Thoracic aorta (tissue), 2 donors: Measurements from ENCODE around the gene TEF. TPM values are rescaled to one million over a fixed set of nuclear protein-coding genes. Genes with fewer than 3 reads are reported as not detected.

Experiments used
- ATAC-seq: fragments of 150-250 bp; one replicate; pipeline ENCODE4 v1.8.0; 2017; ENCODE audit warnings: low read depth; ENCODE audit not compliant: insufficient number of reproducible peaks, low FRiP score
- DNase-seq: peaks from one replicate; pipeline ENCODE4 v3.0.0-alpha.2; 2020; ENCODE audit warnings: low spot score
- H3K27ac ChIP-seq, 2 donors: fragments of 200-600 bp; sonication (generic); 1 replicate in 1 of 2; 2 replicates in 1 of 2; pipeline ENCODE4 v1.5.1; 2016; ENCODE audit warnings: mild to moderate bottlenecking in 2 of 2, moderate library complexity in 2 of 2
- H3K27me3 ChIP-seq: fragments of 200-600 bp; sonication (generic); replicated peaks from 2 replicates; pipeline ENCODE4 v1.6.0; 2016; ENCODE audit warnings: mild to moderate bottlenecking; ENCODE audit not compliant: insufficient read depth
- H3K36me3 ChIP-seq: fragments of 200-600 bp; sonication (generic); one replicate; pipeline ENCODE4 v1.5.1; 2016
- H3K4me1 ChIP-seq, 2 donors: fragments of 200-600 bp; sonication (generic); 1 replicate in 1 of 2; 2 replicates in 1 of 2; pipeline versions ENCODE4 v1.5.1 to v1.6.0; 2016; ENCODE audit warnings: low read depth in 2 of 2, mild to moderate bottlenecking in 1 of 2; ENCODE audit not compliant: control insufficient read depth in 1 of 2
- H3K4me3 ChIP-seq: fragments of 200-600 bp; sonication (generic); 2 replicates; pipeline ENCODE4 v1.5.1; 2016; ENCODE audit warnings: mild to moderate bottlenecking
- H3K9me3 ChIP-seq: fragments of 200-600 bp; sonication (generic); 2 replicates; pipeline ENCODE4 v1.5.1; 2016
- CTCF ChIP-seq: fragments of 200-600 bp; sonication (generic); IDR thresholded peaks from one replicate; pipeline ENCODE4 v1.5.1; 2019; ENCODE audit warnings: antibody characterized with exemption
- total RNA-seq, 2 donors: library from RNA; depleted of rRNA; stranded (reverse); fragments of >200 nt; gene quantifications; one replicate each; pipeline versions ENCODE4 v1.1.0 to v1.2.3, GENCODE V29; 2016

Gene TEF
- total RNA-seq, 2 donors from 2014 or later = 21.4 to 23.1 TPM

GRCh38 chr22:41364955-41365354, 16.8 kb upstream of the TEF start:
- Histone ChIP-seq H3K27ac (no peak overlapping the region), H3K9me3 (no peaks in the 10 kb centered on the region), H3K4me3 (no peak overlapping the region), H3K4me1 (peaks cover 22 to 33% of the 10 kb centered on the region in 2 donors), H3K36me3 (no peaks in the 10 kb centered on the region), H3K27me3 (no peaks in the 10 kb centered on the region)
- TF ChIP-seq CTCF = no peak
- DNase-seq = no peak
- ATAC-seq = no peak

- ATAC-seq = no peak
- no peaks in the 10 kb centered on the region for H3K36me3 ChIP-seq
- DNase-seq = no peak
- TF ChIP-seq CTCF = no peak
- H3K4me1 ChIP-seq = peaks cover 22 to 33% of the 10 kb centered on the region in 2 donors
- H3K27me3 ChIP-seq = no peaks in the 10 kb centered on the region
- H3K9me3 ChIP-seq = no peaks in the 10 kb centered on the region
- H3K27ac ChIP-seq = no peak overlapping the region
- H3K4me3 ChIP-seq = no peak overlapping the region
Observed at GRCh38 chr22:41365425-41365824, 16.3 kb upstream of the TEF start.

GRCh38 chr22:41366323-41367029, 15.3 kb upstream of the TEF start:
- peaks cover 22 to 33% of the 10 kb centered on the region in 2 donors for H3K4me1 ChIP-seq
- peak overlapping the region; percentile 75 for H3K4me3 ChIP-seq
- peak overlapping the region; percentile 37 to 45 for H3K27ac ChIP-seq

GRCh38 chr22:41367039-41367679, 14.6 kb upstream of the TEF start:
- TF ChIP-seq CTCF = peak; percentile 42
- no peaks in the 10 kb centered on the region for H3K27me3 ChIP-seq
- DNase-seq = peak; percentile 81
- H3K4me1 ChIP-seq = peaks cover 22 to 33% of the 10 kb centered on the region in 2 donors
- peak overlapping the region; percentile 68 to 69 for H3K27ac ChIP-seq
- ATAC-seq = peak; percentile 93
- no peaks in the 10 kb centered on the region for H3K9me3 ChIP-seq
- H3K36me3 ChIP-seq = no peaks in the 10 kb centered on the region
- H3K4me3 ChIP-seq = peak overlapping the region; percentile 75

More at GRCh38 chr22:41366323-41367029, 15.3 kb upstream of the TEF start:
- no peak for DNase-seq
- H3K9me3 ChIP-seq = no peaks in the 10 kb centered on the region
- H3K27me3 ChIP-seq = no peaks in the 10 kb centered on the region
- no peak for ATAC-seq
- no peak for TF ChIP-seq CTCF
- H3K36me3 ChIP-seq = no peaks in the 10 kb centered on the region

GRCh38 chr22:41367680-41368542, 13.8 kb upstream of the TEF start:
- H3K36me3 ChIP-seq = no peaks in the 10 kb centered on the region
- H3K27ac ChIP-seq = peak overlapping the region; percentile 68 to 69
- H3K9me3 ChIP-seq = no peaks in the 10 kb centered on the region
- peak overlapping the region; percentile 75 for H3K4me3 ChIP-seq
- DNase-seq (no peak), ATAC-seq (no peak)
- no peaks in the 10 kb centered on the region for H3K27me3 ChIP-seq
- H3K4me1 ChIP-seq = peaks cover 22 to 33% of the 10 kb centered on the region in 2 donors
- TF ChIP-seq CTCF = no peak
